A673 (cell line): ENCODE measurements around the gene FNDC10.
A peak's percentile ranks its signal among the peaks of the same experiment; 100 is the strongest.

Experiments used
- EZH2 ChIP-seq: fragments of 200-600 bp; sonication (generic); IDR thresholded peaks from 2 replicates; pipeline ENCODE4 v1.6.1; 2017; ENCODE audit warnings: borderline replicate concordance, low read depth, mild to moderate bottlenecking, mixed read lengths, antibody characterized with exemption, low read length; ENCODE audit not compliant: poor library complexity, severe bottlenecking
- TF ChIP-seq, protein P1 (sequence below): fragments of 300-800, 200-600 bp; sonication (generic); conservative IDR thresholded peaks from 2 replicates; pipeline ENCODE4 v1.5.1; 2017; ENCODE audit warnings: low read depth, mild to moderate bottlenecking, antibody characterized with exemption, low read length, moderate library complexity, mixed read lengths

DNA sequence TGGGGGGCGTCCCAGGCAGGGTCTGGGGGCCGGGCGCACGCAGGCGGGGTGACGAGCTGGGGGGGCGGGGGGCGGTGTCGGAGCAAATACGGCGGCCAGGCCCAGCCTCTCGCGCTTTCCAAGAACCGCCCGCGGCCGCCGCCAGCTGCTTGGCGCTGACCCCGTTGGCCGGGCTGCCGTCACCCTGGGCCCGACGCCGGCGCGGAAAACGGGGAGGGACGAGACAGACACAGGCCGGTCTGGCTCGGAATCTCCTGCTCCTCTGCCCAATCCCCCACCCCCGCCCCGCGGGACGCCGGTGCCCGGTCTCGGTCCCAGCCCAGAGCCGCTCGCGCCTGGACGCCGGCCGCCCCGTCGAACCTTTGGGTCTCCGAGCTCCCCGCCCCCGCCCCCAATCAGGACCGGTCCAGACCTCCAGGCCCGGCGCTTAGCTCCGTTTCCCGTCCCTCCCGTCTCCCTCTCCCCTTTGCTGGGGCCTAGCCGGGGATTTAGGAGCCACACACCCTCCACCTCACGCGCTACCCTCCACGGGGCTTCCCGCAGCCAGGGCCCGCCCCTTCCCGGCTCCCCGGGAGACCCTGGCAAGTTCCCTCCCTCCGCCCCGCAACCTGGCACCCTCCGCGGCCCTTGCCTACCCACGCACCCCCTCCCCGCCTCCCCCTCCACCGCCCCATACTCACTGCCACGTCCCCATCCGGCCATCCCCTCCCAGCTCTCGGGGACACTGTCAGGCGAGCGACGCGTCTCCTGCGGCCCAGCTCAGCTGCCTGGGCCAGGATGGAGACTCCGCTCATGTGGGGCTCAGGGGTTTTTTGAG lies 31.2 kb upstream of the FNDC10 start:
- TF ChIP-seq, protein P1, sequence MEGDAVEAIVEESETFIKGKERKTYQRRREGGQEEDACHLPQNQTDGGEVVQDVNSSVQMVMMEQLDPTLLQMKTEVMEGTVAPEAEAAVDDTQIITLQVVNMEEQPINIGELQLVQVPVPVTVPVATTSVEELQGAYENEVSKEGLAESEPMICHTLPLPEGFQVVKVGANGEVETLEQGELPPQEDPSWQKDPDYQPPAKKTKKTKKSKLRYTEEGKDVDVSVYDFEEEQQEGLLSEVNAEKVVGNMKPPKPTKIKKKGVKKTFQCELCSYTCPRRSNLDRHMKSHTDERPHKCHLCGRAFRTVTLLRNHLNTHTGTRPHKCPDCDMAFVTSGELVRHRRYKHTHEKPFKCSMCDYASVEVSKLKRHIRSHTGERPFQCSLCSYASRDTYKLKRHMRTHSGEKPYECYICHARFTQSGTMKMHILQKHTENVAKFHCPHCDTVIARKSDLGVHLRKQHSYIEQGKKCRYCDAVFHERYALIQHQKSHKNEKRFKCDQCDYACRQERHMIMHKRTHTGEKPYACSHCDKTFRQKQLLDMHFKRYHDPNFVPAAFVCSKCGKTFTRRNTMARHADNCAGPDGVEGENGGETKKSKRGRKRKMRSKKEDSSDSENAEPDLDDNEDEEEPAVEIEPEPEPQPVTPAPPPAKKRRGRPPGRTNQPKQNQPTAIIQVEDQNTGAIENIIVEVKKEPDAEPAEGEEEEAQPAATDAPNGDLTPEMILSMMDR, result no peak
- TF ChIP-seq EZH2, result peak; percentile 53
